Head of caudate nucleus (tissue), 42 donors: ENCODE measurements around the gene IL7R.

Source experiments
- DNase-seq, 42 donors: peaks; one replicate each; pipeline versions ENCODE4 v3.0.0 to v3.0.0-alpha.2; 2020 to 2021; ENCODE audit warnings: mixed read lengths in 7 of 42
- intact Hi-C: fragments of 100-400 bp; cut with DNase I; formaldehyde crosslinking; loops from one replicate; pipeline ENCODE4 v1.15.0; 2022

Gene IL7R, protein sequence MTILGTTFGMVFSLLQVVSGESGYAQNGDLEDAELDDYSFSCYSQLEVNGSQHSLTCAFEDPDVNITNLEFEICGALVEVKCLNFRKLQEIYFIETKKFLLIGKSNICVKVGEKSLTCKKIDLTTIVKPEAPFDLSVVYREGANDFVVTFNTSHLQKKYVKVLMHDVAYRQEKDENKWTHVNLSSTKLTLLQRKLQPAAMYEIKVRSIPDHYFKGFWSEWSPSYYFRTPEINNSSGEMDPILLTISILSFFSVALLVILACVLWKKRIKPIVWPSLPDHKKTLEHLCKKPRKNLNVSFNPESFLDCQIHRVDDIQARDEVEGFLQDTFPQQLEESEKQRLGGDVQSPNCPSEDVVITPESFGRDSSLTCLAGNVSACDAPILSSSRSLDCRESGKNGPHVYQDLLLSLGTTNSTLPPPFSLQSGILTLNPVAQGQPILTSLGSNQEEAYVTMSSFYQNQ

GRCh38 chr5:35856765-35857351, at the start of gene IL7R:
TSS of gene IL7R (plus strand) at chr5:35856891. CDS start at chr5:35856978, 87 bp downstream.
- DNase-seq, result no peak
- intact Hi-C loops, result no loop called here

DNA sequence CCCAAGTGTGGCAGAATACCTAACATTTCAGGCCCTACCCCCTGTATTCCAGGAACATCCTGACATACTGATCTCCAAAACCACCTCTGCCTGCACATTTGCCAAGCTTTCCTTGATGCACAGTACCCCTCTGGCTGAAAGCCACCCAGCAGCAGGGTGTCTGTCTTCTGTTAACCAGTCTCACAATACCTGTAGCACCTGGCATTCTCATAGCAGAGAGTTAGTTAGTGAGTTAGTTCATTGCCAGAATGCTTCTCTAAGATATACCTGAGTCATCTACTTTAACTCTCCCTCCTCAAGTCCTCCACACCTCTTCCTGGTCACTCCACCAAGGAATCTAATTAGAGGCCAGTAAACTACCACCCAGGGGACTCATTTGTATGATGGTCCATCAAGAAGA, 46.1 kb upstream of the IL7R start:
- intact Hi-C loops, result no loop called here
- DNase-seq, result no peak

DNA sequence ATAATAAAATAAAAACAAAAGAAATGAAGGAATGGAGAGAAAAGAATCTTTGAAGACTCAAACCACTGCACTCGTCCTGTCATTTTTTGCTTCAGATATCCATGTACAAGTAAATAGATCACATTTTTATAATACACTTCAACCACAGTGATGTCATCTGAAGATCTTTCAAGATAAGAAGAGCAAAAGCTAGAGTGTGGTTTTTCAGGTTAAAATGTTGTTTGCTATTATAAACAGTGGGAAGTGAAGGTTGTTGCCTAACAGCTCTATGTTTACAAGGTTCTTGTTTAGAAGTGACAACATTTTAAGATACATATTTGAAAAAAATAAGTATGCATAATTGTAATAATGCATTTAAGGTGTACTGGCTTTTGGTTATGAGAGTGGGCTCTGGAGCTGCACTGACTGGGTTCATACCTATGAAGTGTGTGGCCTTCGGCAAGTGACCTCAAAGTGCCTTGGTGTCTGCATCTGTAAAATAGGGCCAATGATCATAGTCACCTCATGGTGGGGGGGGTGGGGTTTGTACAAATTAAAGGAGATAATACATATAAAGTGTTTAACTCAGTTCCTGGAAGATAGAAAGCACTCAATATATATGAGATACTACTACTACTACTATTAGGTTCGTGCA, 45.5 kb upstream of the IL7R start:
- no peak for DNase-seq
- intact Hi-C loops, result no loop called here

- DNase-seq, result no peak
- intact Hi-C loops, result no loop called here
Observed at GRCh38 chr5:35813521-35813920, 43.2 kb upstream of the IL7R start.

DNA sequence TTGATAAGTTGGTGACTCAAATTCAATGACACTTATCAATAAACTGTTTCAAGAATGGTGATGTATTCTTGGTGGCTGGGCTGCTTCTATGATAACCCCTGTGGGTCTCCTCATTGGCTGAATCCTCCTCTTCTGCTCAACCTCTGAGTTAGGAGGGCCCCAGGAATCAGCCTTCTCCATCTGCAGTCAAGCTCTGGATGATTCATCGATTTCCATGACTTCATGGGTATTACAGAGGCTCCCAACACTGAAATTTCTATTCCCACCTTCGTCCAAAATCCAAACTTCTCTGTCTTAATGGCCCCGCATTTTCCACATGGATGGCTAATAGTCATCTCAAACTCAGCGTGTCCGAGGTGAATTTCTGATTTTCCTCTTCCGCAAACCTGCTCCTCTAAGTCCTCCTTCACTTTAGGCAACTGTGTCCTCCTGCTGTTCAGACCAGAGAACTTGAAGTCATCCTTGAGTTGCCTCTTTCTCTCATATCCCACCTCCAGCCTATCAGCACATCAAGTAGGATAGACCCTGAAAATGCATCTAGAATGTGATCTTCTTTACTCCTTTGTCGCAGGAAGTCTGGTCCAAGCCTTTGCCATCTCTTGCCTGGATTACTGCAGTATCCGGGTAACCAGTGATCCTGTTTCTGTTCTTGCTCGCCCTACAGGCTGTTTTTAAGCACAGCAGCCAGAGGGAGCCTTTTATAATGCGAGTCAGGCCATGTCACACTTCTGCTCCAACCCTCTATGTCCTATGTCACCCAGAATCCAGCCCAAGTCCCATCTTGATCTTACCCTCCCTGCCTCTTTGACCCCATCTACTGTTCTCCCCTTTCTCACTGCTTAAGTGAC, 41.4 kb upstream of the IL7R start:
- peak in 7 of 42 donors; percentile 7 to 52 (median 27) for DNase-seq

DNA sequence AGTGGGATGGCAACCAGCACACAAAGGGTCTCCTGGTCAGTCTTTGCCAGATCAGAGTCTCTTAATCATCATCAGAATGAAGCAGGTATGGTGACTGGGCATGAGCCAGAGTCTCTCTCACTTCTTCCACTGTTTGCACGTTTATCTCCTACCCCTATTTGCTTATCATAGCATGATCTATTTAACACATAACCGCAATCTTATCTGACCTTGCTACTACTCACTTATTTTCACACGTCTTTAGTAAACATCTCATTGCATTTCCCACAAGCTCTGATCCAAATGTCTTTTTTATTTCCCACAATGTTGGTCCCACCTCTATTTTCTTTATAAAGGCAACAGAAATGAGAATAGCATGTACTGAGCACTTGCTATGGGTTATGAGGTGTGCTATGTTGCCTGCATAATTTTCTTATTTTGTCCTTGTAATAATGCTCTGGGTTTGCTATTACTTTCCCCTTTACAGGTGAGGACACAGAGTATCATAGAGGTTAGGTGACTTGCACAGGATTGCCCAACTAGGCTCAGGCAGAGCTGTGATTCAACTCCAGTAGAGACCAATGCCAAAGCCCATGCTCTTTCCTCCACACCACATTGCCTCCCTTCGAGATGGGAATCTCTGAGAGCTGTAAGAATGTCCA, 39.7 kb upstream of the IL7R start:
- intact Hi-C loops, result no loop called here
- no peak for DNase-seq

More for the DNA sequence above, 41.4 kb upstream of the IL7R start:
- intact Hi-C loops, result no loop called here

GRCh38 chr5:35819026-35819425, 37.7 kb upstream of the IL7R start:
- no peak for DNase-seq
- intact Hi-C loops, result no loop called here

- DNase-seq, result no peak
- intact Hi-C loops, result no loop called here
Observed at GRCh38 chr5:35819668-35820067, 37.0 kb upstream of the IL7R start.

DNA sequence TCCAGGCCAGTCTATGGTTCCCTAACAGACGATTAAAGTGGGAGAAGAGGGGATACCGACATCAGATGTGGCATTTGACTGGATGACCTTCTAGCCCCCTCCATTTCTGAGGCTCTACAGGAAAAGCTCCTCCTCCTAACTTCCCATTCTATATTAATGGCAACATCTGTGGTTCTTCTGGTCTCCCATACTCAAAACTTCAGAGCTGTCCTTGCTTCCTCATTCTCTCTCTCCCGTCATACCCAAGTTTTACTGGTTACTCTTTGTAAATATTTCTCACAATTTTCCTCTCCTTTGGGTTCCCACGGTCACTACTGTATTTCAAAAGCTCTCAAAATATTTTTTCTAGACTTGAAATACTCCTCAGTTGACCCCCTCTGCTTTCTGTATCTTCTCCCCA, 36.0 kb upstream of the IL7R start:
- intact Hi-C loops, result no loop called here

DNA sequence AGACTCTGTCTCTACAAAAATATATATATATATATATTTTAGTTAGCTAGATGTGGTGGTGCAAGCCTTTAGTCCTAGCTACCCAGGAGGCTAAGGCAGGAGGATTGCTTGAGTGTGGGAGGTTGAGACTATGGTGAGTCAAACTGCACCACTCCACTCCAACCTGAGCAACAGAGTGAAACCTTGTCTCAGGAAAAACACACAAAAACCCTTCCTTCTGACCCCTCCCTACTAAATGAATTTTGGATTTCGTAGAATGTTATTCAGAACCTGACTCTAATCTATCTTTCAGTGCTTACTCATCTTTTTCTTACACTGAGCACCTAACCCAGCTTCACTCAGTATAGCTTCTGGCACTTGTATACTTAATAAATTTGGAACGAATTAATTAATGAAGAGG, 35.2 kb upstream of the IL7R start:
- no peak for DNase-seq
- intact Hi-C loops, result no loop called here

More for the DNA sequence above, 36.0 kb upstream of the IL7R start:
- no peak for DNase-seq

DNA sequence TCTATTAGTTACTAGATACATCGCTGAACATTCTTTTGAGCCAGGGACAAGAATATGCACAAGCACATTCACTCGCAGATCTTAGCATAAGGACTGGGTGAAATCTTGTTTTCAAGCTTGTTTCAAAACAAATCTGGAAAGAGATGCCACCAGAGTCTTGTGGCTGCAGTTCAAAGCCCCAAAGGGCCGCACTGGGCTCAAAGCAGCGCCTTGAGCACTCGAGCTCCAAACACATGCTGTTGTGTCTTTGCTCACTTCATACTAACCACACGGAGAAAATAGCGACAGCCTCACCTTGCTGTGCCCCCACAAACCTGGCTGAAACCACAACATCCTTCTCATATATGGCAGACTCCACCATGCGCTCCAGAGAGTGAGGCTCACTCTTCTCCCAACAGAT, 34.2 kb upstream of the IL7R start:
- intact Hi-C loops, result no loop called here

DNA sequence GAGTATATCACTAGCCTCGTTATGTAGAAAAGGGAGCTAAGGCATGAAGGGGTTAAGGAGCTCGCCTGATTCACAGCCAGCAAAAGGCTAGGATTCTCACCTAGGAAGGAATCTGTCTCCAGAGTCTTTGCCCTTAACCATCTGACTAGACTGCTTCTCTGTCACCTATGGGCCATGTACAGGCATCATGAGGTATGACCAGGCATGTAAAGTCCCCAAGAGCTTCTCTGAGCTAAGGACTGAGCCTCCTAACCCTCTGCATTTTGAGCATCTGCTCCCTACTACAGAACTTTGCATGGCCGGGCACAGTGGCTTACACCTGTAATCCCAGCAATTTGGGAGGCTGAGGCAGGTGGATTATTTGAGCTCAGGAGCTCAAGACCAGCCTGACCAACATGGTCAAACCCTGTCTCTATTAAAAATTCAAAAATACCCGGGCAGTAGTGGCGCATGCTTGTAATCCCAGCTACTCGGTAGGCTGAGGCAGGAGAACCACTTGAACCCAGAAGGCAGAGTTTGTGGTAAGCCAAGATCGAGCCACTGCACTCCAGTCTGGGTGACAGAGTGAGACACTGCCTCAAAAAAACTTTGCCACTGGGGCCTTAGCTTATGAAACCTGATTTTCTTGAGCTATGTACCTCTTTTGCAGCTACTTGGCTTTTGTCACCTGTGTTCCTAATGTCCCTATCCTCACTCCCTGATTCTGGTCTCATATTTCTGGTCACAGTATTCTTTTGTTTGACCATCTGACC, 33.2 kb upstream of the IL7R start:
- intact Hi-C loops, result no loop called here
- no peak for DNase-seq

More for the DNA sequence above, 34.2 kb upstream of the IL7R start:
- DNase-seq, result no peak

DNA sequence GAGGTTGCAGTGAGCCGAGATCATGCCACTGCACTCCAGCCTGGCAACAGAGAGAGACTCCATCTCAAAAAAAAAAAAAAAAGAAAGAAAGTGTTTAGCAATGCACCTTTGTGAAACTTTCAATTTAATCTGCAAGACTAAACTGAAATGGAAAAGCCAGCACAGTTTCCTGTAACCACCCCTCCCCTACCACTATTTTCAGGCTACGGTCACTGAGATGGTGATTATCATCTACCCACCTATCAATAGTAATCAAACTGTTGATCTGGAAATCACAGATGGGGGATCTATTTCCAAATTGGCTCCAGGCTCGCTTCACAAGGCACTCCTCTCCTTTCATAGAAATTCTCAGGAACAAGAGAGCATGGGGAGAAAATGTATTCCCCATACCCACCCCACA, 30.6 kb upstream of the IL7R start:
- intact Hi-C loops, result no loop called here

GRCh38 chr5:35826554-35826953, 30.1 kb upstream of the IL7R start:
- intact Hi-C loops, result no loop called here
- no peak for DNase-seq

More for the DNA sequence above, 30.6 kb upstream of the IL7R start:
- DNase-seq, result no peak

GRCh38 chr5:35828082-35828598, 28.6 kb upstream of the IL7R start:
- intact Hi-C loops, result no loop called here
- no peak for DNase-seq

GRCh38 chr5:35830587-35830986, 26.1 kb upstream of the IL7R start:
- no peak for DNase-seq
- intact Hi-C loops, result no loop called here

- intact Hi-C loops, result no loop called here
- DNase-seq, result no peak
Observed at GRCh38 chr5:35832762-35833161, 23.9 kb upstream of the IL7R start.

DNA sequence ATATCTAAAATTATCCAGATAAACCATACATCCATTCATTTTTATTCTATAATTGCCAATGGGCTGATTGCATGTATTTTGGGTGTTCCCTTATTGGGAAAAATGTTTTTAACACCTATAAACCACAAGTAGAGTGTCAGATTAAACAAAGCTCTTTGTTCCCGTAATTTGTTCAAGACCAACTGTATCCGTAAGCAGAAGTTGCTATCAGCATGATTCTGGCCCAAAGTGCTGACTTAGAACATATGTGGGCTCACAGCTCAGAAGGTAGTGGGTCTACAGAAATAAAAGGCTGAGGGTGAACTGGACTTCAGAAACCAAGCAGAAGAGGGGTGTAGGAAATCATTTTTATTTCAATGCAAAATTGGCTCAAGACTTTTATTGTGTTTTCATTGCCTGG, 23.5 kb upstream of the IL7R start:
- intact Hi-C loops, result no loop called here
- DNase-seq, result no peak
